ENCODE data around the gene C9.

DNA sequence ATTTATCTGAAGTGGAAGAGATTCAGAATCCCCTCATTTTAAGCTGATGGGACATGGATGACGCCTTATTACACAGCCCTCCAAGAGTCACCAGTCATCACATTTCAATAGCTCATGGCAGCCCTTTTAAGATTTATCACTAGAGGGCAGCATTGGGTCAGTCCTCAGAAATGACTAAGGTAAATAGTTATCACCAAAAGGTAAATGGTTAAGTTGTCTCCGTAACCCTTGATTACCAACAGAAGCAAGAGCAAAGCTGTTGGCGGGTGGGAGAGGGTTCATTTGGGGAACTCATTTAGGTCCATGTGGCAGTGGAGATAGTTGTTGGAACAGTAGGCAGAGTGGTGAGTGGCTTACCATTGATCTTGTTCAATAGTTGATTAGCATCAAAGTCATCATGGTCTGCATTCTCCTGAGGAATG, 12.0 kb upstream of the C9 start:
- TF ChIP-seq CTCF (IDR thresholded peaks at IDR 0.05) (peak; percentile 78), EZH2 (IDR thresholded peaks at IDR 0.05; ENCODE audit: borderline replicate concordance, insufficient read depth, low read depth, low read length, poor library complexity, severe bottlenecking) (no peak)
